ENCODE data around the gene MAML3.

Gene MAML3

DNA sequence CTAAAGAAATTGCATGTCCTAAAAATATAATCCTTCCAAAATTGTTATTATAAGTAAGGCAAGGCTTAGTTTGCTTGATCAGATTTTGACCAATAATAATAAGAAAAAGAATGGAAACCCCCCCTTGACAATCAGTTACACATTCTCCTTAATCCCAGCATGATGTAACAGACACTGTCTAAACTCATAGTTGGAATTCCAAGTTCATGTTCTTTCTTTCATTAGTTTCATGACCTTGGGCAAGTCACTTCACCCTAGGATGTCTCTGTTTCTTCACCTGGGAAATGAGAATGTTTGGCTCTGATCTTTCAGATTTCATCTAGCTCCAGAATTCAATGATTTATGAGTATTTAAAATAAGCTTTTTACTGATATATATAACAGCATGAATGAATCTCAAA is 64.8 kb downstream of the MAML3 start:
- no peak for DNase-seq (ENCODE audit: low read depth in 2 of 2)
- no peak overlapping the region for H3K4me3 ChIP-seq (replicated peaks in 1 of 2; ENCODE audit: low read depth in 2 of 2, low read length in 2 of 2)
- TF ChIP-seq, protein P1, sequence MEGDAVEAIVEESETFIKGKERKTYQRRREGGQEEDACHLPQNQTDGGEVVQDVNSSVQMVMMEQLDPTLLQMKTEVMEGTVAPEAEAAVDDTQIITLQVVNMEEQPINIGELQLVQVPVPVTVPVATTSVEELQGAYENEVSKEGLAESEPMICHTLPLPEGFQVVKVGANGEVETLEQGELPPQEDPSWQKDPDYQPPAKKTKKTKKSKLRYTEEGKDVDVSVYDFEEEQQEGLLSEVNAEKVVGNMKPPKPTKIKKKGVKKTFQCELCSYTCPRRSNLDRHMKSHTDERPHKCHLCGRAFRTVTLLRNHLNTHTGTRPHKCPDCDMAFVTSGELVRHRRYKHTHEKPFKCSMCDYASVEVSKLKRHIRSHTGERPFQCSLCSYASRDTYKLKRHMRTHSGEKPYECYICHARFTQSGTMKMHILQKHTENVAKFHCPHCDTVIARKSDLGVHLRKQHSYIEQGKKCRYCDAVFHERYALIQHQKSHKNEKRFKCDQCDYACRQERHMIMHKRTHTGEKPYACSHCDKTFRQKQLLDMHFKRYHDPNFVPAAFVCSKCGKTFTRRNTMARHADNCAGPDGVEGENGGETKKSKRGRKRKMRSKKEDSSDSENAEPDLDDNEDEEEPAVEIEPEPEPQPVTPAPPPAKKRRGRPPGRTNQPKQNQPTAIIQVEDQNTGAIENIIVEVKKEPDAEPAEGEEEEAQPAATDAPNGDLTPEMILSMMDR (IDR thresholded peaks at IDR 0.05; ENCODE audit: low read depth, low read length) = no peak

DNA sequence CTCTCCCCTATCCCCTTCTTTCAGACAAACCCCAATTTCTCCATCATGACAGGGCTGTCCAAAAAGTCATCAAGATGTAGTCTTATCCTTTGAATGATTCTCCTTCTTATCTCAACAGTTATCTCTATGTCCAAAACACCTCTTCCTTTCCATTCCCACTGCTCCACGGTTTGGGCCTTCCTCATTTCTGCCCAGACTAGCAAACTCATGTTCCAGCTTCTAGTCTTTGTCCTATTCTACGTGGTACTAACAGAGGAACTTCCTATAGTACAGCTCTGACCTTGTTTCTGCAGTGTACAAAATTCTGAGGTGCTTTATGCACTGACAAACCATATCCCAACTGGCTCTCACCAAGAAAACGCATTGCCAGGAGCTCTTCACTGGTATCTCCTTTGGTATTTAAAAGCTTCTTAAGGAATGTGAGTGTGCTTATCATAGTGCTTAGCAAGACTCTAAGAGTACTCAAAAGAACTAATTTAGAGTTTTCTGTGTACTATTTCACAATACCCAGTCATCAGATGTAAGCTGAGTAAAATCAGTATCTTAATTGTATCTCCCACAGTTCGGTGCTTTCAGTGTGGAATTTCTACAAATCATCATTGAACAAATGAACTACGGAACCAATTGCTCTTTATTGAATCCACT is 65.5 kb downstream of the MAML3 start:
- peak; percentile 47 to 71 for DNase-seq (ENCODE audit: low read depth in 2 of 2)
- no peak overlapping the region for H3K4me3 ChIP-seq (replicated peaks in 1 of 2; ENCODE audit: low read depth in 2 of 2, low read length in 2 of 2)
- TF ChIP-seq, protein P1 (IDR thresholded peaks at IDR 0.05; ENCODE audit: low read depth, low read length) = no peak

DNA sequence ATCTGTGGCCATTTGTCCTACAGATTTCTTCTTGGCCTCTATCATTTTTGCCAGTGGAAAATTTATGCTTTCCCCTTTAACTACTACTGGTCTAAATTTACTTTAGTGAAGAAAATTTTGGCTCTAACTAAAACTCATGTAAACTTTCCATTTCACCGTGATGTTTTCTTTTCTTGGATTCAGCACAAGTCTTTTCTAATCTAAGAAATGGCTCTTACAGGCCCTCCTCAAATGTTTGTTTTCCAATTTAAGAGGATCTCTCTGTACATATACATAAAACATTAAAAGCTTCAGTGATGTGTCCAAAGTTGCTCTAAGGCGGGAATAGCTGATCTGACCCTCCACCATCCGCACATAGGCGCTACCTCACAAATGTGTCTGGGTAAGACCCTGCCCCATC is 68.1 kb downstream of the MAML3 start:
- DNase-seq (ENCODE audit: low read depth in 2 of 2) = no peak
- H3K4me3 ChIP-seq (replicated peaks in 1 of 2; ENCODE audit: low read depth in 2 of 2, low read length in 2 of 2) = no peak overlapping the region
- TF ChIP-seq, protein P1 (IDR thresholded peaks at IDR 0.05; ENCODE audit: low read depth, low read length) = no peak

DNA sequence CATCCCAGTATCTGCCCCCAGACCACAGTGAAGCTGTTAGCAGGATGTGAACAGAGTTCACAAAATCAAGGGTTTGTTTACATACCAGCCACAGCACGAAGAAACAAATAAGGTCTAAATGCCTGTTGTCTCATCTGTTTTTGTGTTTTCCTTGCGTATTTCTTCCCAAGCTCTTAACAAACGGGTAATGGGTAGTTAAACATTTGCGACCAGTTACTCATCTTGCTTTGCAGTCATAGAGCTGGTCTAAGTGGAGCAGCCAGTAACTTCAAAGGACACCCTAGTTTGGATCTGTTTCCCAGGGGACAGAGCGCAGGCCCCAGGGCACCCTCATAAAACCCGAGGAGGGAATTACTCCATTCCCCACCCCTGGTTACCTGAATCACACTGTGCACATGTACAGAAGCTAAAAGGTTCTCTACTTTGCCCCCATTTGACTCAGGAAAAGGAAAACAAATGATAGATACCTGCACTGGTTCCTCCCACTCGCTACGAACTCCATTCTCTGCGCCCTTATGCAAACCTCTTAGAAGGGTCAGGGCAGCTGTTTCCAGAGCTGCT is 68.8 kb downstream of the MAML3 start:
- DNase-seq (ENCODE audit: low read depth in 2 of 2) = no peak
- H3K4me3 ChIP-seq (replicated peaks in 1 of 2; ENCODE audit: low read depth in 2 of 2, low read length in 2 of 2) = no peak overlapping the region
- TF ChIP-seq, protein P1 (IDR thresholded peaks at IDR 0.05; ENCODE audit: low read depth, low read length) = no peak

DNA sequence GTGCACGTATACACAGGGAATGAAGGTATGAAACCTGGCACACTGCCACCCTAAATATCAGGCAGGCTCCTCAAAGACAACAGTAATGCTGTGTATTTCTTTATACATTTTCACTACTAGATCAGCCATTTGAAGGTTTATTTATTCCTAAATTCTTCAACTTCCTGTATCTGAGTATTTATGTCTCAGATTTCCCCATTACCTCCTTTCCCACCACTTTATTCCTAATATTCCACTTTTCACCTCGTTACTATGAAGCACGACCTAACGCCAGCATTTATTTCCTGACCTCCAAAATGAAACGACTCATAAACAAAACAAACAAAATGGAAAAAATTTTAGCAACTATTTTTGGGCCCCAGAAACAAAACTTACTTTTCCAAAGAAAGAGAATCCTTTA is 69.6 kb downstream of the MAML3 start:
- H3K4me3 ChIP-seq (replicated peaks in 1 of 2; ENCODE audit: low read depth in 2 of 2, low read length in 2 of 2) = no peak overlapping the region
- no peak for DNase-seq (ENCODE audit: low read depth in 2 of 2)
- TF ChIP-seq, protein P1 (IDR thresholded peaks at IDR 0.05; ENCODE audit: low read depth, low read length) = no peak

DNA sequence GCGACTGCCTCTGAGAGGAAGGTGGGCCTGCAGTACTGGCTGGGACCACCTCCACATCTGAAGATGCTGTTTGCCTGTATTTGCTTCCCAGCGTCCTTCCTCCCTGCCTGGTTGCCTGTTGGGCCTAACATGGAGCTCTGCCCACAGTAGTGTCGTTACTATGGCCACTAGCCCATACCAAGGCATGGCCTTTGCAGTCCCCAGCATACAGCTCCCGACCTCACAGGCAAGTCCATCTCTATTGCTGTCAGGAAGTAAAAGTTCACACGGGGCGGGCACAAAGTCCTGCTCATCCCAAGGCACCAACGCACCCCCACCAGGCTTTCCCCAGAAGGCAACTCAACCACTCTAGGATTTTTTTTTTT is 71.6 kb downstream of the MAML3 start:
- TF ChIP-seq, protein P1 (IDR thresholded peaks at IDR 0.05; ENCODE audit: low read depth, low read length) = no peak
- H3K4me3 ChIP-seq (replicated peaks in 1 of 2; ENCODE audit: low read depth in 2 of 2, low read length in 2 of 2) = no peak overlapping the region
- no peak for DNase-seq (ENCODE audit: low read depth in 2 of 2)
